ENCODE results near the gene METTL24.

Gene METTL24

GRCh38 chr6:110217266-110217665 is 140.9 kb downstream of the METTL24 start:
- no peak for TF ChIP-seq CTCF (IDR thresholded peaks at IDR 0.05)
- H3K4me1 Mint-ChIP-seq: no peaks in the 10 kb centered on the region
- peaks cover 67% of the 10 kb centered on the region for H3K36me3 Mint-ChIP-seq (ENCODE audit: low read depth)
- H3K27ac Mint-ChIP-seq: no peak overlapping the region
- DNase-seq: no peak
- no peak overlapping the region for H3K4me3 Mint-ChIP-seq
- no peaks in the 10 kb centered on the region for H3K9me3 Mint-ChIP-seq
- no peaks in the 10 kb centered on the region for H3K27me3 Mint-ChIP-seq (ENCODE audit: low read depth, poor library complexity)

- TF ChIP-seq CTCF (IDR thresholded peaks at IDR 0.05): no peak
- DNase-seq: no peak
- Mint-ChIP-seq H3K36me3 (ENCODE audit: low read depth) (peaks cover 72% of the 10 kb centered on the region), H3K27ac (no peak overlapping the region), H3K27me3 (ENCODE audit: low read depth, poor library complexity) (no peaks in the 10 kb centered on the region), H3K4me1 (no peaks in the 10 kb centered on the region), H3K4me3 (no peak overlapping the region), H3K9me3 (no peaks in the 10 kb centered on the region)
Measured at GRCh38 chr6:110216140-110216539, 142.0 kb downstream of the METTL24 start.

- Mint-ChIP-seq H3K4me1 (no peaks in the 10 kb centered on the region), H3K27ac (no peak overlapping the region), H3K9me3 (no peaks in the 10 kb centered on the region), H3K27me3 (ENCODE audit: low read depth, poor library complexity) (no peaks in the 10 kb centered on the region), H3K4me3 (no peak overlapping the region), H3K36me3 (ENCODE audit: low read depth) (peaks cover 67% of the 10 kb centered on the region)
- DNase-seq: no peak
- TF ChIP-seq CTCF (IDR thresholded peaks at IDR 0.05): no peak
Measured at GRCh38 chr6:110214338-110214737, 143.8 kb downstream of the METTL24 start.

GRCh38 chr6:110211753-110212152 is 146.4 kb downstream of the METTL24 start:
- H3K27ac Mint-ChIP-seq: no peak overlapping the region
- no peak for DNase-seq
- H3K36me3 Mint-ChIP-seq (ENCODE audit: low read depth): peaks cover 60% of the 10 kb centered on the region
- H3K4me1 Mint-ChIP-seq: no peaks in the 10 kb centered on the region
- TF ChIP-seq CTCF (IDR thresholded peaks at IDR 0.05): no peak
- H3K27me3 Mint-ChIP-seq (ENCODE audit: low read depth, poor library complexity): no peaks in the 10 kb centered on the region
- no peak overlapping the region for H3K4me3 Mint-ChIP-seq
- H3K9me3 Mint-ChIP-seq: no peaks in the 10 kb centered on the region

- peaks cover 41% of the 10 kb centered on the region for H3K36me3 Mint-ChIP-seq (ENCODE audit: low read depth)
- H3K9me3 Mint-ChIP-seq: no peaks in the 10 kb centered on the region
- no peak for DNase-seq
- H3K27me3 Mint-ChIP-seq (ENCODE audit: low read depth, poor library complexity): no peaks in the 10 kb centered on the region
- H3K27ac Mint-ChIP-seq: no peak overlapping the region
- TF ChIP-seq CTCF (IDR thresholded peaks at IDR 0.05): no peak
- no peaks in the 10 kb centered on the region for H3K4me1 Mint-ChIP-seq
- H3K4me3 Mint-ChIP-seq: no peak overlapping the region
Measured at GRCh38 chr6:110207652-110208051, 150.5 kb downstream of the METTL24 start.

GRCh38 chr6:110201151-110201884 is 156.8 kb downstream of the METTL24 start:
- H3K36me3 Mint-ChIP-seq (ENCODE audit: low read depth): peaks cover 37% of the 10 kb centered on the region
- H3K9me3 Mint-ChIP-seq: no peaks in the 10 kb centered on the region
- no peak for DNase-seq
- H3K27me3 Mint-ChIP-seq (ENCODE audit: low read depth, poor library complexity): no peaks in the 10 kb centered on the region
- H3K27ac Mint-ChIP-seq: no peak overlapping the region
- H3K4me3 Mint-ChIP-seq: no peak overlapping the region
- no peak for TF ChIP-seq CTCF (IDR thresholded peaks at IDR 0.05)
- H3K4me1 Mint-ChIP-seq: peaks cover 20% of the 10 kb centered on the region
